Erythroblast (primary cell): Measurements from ENCODE around the gene NINL.
"Not testable (repeated sequence)": the region's sequence is repeated elsewhere in the genome, so short reads cannot be mapped to it uniquely, and the experiment has no call there.

Experiments
- DNase-seq, 2 experiments: peaks; one replicate each; lab custom pipeline; 2025; lab: John Stamatoyannopoulos, UW
- GATA1 ChIP-seq: IDR thresholded peaks from 2 replicates; pipeline ENCODE4 v1.6.1; 2011; ENCODE audit warnings: low read depth, mild to moderate bottlenecking, control low read depth, low read length, moderate library complexity
- POLR2A ChIP-seq: IDR thresholded peaks from 2 replicates; pipeline ENCODE4 v1.6.1; 2011; ENCODE audit warnings: mild to moderate bottlenecking, low read length

NINL gene

DNA sequence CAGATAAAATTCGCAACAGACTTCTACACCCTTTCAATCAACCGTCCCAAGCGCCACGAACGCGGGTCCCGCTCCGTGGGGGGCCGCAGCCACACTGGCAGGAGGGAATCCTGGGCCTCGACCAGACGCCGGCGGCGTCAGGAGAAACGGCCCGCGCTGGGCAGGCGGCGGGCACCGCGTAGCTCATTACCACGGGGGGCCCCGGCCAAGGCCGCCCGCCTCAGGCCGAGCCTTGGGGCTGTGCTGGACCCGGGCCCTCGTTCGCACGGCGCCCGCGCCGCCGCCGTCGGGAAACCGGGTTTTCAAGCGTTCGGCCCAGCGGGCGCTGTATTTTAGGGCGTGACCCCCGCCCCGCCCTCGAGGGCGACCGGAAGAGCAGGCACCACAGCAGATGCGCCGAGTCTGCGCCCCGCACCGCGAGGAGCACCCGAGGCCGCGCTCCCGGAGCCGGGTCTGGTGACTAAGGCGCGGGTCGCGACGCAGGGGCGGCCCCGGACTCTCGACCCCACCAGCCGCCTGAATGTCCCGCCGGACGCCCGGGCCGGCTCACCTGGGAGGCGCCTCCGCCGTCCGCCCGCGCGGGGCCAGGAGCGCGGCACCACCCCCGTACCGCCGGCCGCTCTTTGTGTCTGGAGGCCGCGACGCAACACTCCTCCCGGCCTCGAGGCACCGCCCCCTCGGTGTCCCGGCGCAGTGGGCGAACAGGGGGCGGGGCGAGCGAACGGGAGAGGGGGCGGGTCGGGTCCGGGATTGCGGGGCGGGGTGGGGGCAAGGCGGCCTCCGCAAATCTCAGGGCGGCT, at the start of gene NINL:
Gene NINL, minus strand, starts transcription at position 627 of the 800 bp plus-strand sequence. CDS start 58,944 bp downstream, outside the sequence.
- peak; percentile 22 to 27 for DNase-seq
- TF ChIP-seq GATA1 (no peak), POLR2A (no peak)

DNA sequence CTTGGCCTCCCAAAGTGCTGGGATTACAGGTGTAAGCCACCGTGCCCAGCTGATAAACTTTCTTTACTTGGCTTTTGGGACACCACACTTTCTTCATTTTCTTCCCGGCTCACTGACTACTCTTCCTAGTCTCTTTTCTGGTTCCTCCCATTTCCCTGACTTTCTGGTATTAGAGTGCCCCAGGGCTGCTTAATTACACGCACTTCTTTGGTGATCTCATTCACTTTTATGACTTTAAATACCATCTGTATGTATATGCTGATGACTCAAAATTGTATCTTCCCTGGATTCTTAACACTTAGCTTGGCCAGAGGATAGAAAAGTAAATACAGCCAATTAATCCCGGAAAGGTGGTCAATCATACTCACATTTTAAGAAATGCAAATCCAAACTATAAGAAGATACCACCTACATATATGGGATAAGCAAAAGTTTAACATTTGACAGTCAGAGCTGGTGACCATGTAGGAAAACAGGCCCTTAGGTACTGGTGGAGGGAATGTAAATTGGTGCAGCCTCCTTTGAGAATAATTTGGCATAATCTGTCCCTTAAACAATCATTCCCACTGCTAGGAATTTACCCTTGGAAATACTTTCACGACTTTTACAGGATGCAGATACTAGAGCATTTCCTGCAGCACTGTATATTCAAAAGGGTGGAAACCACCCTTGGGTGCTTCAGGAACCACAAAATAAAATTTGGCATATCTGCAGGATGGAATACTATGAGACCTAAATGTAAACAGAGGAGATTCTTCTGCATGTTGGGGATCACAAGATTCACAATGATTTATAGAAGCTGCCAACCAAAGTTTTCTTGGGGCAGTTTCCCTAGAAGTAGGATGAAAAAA, 47.8 kb upstream of the NINL start:
- no peak for DNase-seq
- no peak for TF ChIP-seq POLR2A
- TF ChIP-seq GATA1, result no peak

DNA sequence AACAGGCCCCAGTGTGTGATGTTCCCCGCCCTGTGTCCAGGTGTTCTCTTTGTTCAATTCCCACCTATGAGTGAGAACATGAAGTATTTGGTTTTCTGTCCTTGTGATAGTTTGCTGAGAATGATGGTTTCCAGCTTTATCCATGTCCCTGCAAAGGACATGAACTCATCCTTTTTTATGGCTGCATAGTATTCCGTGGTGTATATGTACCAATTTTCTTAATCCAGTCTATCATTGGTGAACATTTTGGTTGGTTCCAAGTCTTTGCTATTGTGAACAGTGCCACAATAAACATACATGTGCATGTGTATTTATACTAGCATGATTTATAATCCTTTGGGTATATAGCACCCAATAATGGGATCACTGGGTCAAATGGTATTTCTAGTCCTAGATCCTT, 45.3 kb upstream of the NINL start:
- DNase-seq, result not testable (repeated sequence)

DNA sequence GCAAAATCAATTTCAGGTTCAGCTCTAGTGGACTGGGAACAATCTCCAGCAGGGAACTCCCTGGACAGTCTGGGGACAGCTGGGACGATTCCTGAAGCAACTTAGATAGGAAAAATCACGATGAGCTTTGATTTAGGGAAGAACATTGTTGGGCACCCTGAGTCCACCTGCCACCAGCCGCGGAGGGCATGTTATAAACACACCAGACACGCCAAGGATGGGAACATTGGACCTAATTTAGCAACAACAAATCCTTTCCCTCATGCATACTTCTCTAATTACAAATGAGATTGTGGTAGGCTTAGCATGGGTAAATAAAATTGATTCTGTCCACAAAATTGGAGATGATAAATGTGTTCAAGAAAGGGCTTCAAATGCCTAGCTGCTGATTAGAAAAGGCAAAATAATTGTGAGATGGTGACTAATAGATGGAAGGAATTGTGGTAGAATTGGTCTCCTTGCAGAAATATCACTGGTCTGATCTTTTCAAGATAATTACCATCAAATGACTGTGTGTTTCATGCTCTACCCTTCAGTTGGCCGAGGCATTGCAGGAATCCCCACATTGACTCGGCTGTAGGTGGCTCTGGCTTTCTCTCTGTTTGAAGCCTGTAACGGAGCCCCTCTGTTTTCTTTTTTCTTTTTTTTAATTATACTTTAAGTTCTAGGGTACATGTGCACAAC, 44.6 kb upstream of the NINL start:
- TF ChIP-seq GATA1 (no peak), POLR2A (no peak)
- DNase-seq, result no peak

DNA sequence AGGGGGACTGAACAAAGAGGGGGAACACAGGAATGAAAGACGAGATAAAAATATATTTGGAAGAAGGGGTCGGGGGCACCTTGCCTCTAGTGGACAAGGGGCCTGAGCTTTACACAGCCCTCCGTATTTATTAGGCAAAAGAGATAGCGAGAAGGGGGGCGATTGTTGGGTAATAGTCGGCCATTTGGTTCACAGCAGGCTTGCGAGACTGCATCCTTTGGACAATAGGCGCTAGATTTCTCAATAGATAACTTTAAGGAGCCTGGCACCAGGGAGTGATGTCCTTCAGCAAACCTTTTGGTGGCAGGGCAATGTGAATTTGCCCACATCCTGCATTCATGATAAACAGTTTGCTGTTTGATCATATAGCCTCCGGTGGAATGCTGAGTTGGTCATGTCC, 41.4 kb upstream of the NINL start:
- no peak for DNase-seq

DNA sequence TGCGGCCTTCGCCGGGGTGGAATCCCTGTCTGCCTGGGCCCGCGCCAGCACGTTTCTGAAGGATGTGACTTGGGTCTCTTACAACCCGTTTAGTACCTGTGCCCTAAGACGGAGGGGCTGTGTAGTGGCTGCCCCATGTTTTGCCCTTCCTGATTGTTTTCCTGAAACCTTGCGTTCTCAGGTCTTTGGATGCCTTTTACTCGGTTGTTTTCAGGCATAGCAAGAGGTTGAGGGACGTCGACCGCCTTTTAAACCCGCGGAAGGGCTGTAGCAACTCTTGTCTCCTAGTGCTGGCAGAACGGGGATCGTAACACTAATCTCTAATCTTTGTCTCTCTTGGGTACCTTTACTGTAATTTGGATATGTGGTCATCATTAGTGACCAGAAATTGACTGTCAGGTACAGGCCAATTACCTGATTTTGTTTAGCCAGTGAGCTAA, 39.2 kb upstream of the NINL start:
- TF ChIP-seq GATA1 (no peak), POLR2A (no peak)
- no peak for DNase-seq

More for the DNA sequence above, 41.4 kb upstream of the NINL start:
- no peak for TF ChIP-seq GATA1
- TF ChIP-seq POLR2A, result no peak

DNA sequence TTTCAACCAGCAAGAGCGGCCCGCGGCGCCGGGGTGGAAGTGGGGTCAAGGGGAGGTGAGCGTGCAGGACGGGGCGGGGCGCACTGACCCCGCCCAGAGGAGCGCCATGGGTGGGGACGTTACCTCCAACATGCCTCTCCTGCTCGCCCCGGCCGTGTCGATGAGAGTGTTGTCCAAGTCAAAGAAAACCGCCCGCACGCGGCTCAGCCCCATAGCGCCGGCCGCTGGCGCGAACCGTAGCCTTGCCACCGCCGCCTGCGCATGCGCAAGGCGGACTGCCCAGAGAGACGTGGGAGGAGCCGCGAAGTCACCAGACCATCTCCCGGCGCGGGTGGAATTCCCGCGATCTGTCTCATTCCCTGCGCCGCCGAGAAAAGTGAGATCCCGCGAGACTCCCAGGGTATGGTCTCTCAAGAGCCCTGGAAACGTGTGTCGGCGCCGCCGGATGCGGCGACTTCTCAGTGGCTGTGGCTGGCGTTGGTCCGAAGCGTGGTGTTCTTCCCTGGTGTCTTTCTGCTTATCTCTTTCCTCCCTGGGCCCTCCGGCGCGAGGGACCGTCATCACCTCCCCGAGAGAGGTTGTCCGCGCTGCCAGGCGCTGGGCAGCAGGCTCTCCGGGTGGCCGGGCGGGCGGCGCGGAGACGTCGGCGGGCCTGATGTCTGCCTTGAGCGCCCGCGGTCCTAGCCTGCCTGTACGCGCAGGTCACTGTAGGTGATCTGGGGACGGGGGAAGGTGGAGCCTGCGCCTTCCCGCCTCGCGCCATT, 38.6 kb upstream of the NINL start, which contains the start of gene NANP:
Gene NANP, minus strand, starts transcription at position 279 of the 764 bp plus-strand sequence. Its CDS starts 66 bp downstream, at position 213.
- DNase-seq, result peak; percentile 94 to 95
- TF ChIP-seq GATA1 (no peak), POLR2A (peak; percentile 95)

DNA sequence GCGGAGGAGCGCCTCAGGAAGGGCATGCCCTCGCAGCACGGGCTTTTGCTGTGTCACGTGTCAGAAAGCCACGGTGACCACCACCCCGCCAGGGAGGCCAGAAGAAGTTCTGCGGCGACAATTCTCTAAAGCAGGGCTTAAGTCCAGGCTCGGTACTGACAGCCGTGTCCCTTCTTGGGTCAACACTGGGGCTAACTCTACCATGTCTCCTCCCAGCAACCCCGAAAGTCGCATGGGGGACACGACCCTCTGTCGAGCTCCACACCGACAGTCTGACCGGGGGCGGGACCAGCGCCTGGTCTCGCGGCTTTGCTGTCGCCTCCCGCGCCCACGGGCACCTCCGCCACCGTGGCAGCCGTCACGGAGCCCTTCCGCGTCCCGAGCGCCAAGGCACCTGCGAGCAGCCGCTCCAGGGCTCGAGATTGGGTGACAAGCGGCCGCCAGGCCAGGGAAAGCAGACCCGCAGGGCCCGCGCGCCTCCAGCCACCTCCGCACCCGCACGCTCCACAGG, 37.9 kb upstream of the NINL start:
- TF ChIP-seq GATA1 (no peak), POLR2A (no peak)
- peak; percentile 64 to 70 for DNase-seq

DNA sequence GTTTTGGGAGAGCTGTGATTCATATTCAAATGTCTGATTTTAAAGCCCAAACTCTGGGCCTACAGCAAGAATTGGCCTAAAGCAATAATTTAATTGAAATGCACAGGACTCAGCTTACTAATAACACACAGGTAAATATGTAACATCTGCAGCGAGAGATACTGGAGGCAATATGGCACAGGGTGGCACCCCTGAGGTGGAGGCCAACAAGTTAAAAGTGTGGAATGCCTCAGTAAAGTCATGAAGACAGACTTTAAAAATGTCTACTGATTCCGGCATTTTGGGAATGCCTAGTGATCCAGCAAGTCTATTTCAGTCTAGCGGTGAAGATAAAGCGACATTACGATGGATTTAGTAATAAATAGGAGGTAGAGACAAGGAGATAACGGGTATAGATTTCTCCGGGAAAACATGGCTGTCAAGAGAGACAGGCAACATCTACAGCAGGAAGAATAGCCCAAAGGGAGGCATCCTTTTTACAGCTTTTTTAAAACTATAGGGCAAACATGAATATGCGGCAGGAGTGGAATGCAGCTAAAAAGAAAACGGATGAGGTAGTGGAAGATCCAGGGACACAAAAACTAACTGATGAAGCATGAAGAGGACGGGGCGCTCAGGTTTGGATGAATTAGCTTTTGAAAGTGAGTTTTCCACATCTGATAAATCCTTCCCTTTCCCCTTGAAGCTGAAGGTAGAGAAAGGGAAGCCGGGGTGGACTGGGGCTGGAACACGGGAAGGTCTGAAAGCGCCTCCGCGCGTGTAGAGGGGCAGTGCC, 37.3 kb upstream of the NINL start:
- TF ChIP-seq POLR2A (no peak), GATA1 (no peak)
- DNase-seq, result no peak

DNA sequence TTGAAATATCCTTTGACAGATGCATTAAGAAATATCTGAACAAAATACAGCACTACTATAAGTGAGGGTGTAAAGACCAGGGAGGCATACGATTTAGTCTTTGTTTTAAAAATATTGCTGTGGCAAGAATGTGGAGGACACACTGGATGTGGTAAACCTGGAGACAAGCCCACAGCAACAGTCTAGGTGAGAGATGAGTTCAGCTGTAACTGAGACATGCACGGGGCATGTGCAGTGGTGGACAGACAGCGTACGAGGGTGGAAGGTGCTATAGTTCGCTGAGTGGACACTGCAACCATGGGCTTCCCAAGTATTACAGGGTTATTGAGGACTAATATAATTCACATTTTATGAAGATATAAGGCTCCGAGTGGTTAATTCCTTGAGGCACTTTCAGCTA, 36.7 kb upstream of the NINL start:
- DNase-seq, result no peak
- TF ChIP-seq POLR2A (no peak), GATA1 (no peak)

DNA sequence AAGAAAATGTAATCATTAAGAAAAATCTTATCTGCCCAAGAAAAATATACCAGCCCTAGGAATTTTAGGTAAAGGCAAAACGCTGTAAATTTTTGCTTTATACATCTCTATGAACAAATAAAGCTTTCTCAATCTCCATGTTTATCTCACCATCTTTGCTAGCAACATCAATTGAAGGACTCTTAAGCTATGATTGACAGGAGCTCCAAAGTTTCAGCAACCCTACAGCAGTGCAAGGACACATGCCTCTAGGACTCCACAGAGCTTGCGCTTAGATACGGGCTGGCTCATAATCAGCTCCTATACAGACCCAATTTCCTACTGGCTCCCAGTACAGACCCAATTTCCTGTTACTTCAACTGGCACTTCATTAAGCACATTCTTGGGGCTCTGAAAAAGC, 34.2 kb upstream of the NINL start:
- TF ChIP-seq GATA1 (no peak), POLR2A (no peak)
- DNase-seq, result no peak

DNA sequence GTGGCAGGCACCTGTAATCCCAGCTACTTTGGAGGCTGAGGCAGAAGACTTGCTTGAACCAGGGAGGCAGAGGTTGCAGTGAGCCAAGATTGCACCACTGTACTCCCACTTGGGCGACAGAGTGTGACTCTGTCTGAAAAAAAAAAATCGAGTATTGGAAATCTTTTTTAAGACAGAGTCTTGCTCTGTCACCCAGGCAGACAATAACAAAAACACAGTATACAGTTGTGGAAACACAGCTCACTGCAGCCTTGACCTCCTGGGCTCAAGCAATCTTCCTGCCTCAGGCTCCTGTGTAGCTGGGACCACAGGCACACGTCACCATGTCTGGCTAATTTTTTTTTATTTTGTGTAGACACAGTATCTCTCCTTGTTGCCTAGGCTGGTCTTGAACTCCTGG, 23.4 kb upstream of the NINL start:
- no peak for DNase-seq
- TF ChIP-seq GATA1 (no peak), POLR2A (no peak)
